D721Med (cell line): ENCODE measurements around the gene EPHA4.

ENCODE experiments used
- DNase-seq: peaks from one replicate; pipeline ENCODE4 v3.0.0; 2011; ENCODE audit warnings: low spot score; ENCODE audit not compliant: insufficient read length
- FAIRE-seq: peaks from 2 replicates; lab custom pipeline; 2011; peaks lifted over from hg19 to GRCh38; lab: Jason Lieb, UNC
- TF ChIP-seq, protein P1 (sequence below): IDR thresholded peaks from 2 replicates; pipeline ENCODE4 v1.5.1; 2012; ENCODE audit warnings: mild to moderate bottlenecking, control low read depth; ENCODE audit not compliant: insufficient read depth; ENCODE audit errors: missing control alignments

Gene EPHA4

DNA sequence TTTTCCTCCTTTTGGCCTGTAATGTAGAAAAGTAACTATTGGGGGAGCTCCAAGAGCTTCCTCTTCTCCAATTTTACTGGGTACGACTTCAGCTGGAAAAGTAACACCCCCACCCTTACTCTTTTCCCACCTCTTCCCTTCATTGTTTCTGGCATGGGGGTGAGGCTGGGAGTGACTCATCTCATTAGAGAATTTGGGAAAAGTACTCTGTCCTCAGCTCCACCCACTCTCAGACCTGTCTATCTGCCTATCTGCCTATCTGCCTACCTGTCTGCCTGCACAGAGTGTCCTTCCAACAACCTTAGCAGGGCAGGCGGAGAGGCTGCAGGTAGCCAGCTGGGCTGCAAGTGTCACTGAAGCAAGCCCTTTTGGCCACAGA is 93.6 kb downstream of the EPHA4 start:
- TF ChIP-seq, protein P1, sequence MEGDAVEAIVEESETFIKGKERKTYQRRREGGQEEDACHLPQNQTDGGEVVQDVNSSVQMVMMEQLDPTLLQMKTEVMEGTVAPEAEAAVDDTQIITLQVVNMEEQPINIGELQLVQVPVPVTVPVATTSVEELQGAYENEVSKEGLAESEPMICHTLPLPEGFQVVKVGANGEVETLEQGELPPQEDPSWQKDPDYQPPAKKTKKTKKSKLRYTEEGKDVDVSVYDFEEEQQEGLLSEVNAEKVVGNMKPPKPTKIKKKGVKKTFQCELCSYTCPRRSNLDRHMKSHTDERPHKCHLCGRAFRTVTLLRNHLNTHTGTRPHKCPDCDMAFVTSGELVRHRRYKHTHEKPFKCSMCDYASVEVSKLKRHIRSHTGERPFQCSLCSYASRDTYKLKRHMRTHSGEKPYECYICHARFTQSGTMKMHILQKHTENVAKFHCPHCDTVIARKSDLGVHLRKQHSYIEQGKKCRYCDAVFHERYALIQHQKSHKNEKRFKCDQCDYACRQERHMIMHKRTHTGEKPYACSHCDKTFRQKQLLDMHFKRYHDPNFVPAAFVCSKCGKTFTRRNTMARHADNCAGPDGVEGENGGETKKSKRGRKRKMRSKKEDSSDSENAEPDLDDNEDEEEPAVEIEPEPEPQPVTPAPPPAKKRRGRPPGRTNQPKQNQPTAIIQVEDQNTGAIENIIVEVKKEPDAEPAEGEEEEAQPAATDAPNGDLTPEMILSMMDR: no peak
- DNase-seq (no peak), FAIRE-seq (no peak)

DNA sequence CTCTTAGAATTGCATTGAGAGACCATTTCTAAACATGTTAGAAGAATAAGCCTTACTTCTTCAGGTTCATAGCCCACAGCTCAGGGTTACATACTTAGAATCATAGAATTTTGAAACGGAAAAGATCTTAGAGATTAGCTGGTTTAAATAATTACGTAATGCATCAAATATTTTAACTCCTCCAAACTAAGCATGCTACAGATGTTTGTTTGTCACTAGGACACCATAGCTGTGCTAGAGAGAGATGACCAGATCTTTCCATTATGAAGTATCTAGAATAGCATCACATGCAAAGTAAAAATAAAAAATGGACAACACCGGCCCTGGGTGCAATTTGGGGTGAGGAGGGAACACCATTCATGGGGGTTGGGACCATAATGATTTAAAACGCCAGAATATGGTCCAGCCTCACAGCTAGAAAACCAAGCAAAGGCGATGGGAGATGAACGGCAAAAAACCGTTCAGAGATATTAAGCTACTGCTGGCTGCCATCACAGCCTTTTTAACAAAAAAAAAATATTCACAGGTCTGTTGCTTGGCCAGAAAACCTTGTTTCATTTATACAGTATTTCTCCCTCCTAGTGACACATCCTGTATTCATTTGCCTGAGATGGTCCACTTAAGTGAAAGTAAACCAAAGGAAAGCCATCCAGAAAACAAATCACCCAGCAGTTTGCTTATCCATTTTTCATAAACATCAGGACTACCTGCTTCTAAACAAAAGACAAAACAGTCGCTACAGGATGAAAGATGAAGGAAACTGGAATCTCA is 94.2 kb downstream of the EPHA4 start:
- DNase-seq (no peak), FAIRE-seq (no peak)
- TF ChIP-seq, protein P1: no peak

- no peak for FAIRE-seq
- DNase-seq: no peak
- TF ChIP-seq, protein P1: no peak
Observed at GRCh38 chr2:221476195-221476594, 95.9 kb downstream of the EPHA4 start.

DNA sequence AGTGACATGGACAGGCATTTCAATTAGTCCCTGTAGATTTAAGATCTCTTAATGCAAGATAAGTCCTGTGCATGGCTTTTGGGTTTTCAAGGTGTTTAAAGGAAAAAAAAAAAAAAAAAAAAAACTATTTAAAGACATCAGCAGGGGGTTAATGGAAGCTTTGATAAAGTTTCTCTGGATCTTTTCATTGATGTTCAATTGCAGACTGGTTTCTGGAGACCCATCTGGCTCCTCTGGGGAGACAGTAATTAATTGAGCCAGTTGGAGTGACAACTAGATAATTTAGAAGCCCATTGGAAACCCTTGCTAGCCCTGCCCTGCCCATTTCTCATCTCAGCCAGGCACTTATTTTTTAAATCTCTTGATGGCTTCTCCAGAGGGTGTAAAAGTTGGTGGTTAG is 98.7 kb downstream of the EPHA4 start:
- DNase-seq (no peak), FAIRE-seq (no peak)
- TF ChIP-seq, protein P1: no peak

- DNase-seq (no peak), FAIRE-seq (no peak)
- TF ChIP-seq, protein P1: no peak
Observed at GRCh38 chr2:221468317-221468716, 103.8 kb downstream of the EPHA4 start.

GRCh38 chr2:221467610-221468009 is 104.5 kb downstream of the EPHA4 start:
- FAIRE-seq: no peak
- TF ChIP-seq, protein P1: no peak
- DNase-seq: no peak

DNA sequence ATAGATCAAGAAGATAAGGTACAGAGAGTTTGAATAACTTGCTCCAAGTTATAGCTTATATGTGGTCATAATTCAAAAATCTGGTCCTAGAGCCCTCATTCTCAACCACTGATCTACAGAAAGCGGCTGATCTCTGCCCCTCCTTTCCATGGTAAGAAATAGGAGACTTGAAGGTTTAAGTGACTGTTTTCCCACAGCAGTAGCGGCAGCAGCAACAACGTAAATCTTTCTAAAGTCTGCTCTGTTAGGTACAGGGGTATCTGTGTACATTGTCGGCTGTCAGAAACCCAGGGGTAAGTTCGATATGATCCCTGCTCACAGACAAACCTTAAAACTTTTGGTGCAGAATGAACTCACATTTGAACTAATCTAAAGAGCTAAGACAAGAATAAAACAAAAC is 105.4 kb downstream of the EPHA4 start:
- no peak for FAIRE-seq
- TF ChIP-seq, protein P1: no peak
- no peak for DNase-seq
